Karpas-422 (cell line): ENCODE data around the gene ERC1. TPM values are rescaled to one million over a fixed set of nuclear protein-coding genes. Genes with fewer than 3 reads are reported as not detected.

Source experiments
- DNase-seq: peaks from one replicate; pipeline ENCODE4 v3.0.0-alpha.2; 2015
- H2AFZ ChIP-seq: fragments of 200-600 bp; sonication (generic); 2 replicates; pipeline ENCODE4 v1.6.1; 2014; ENCODE audit warnings: antibody characterized with exemption, low read length, mixed read lengths
- H3K27ac ChIP-seq: fragments of 200-600 bp; sonication (generic); 2 replicates; pipeline ENCODE4 v1.5.1; 2014; ENCODE audit warnings: mild to moderate bottlenecking, low read length, moderate library complexity
- H3K27me3 ChIP-seq: fragments of 200-600 bp; sonication (generic); 2 replicates; pipeline ENCODE4 v1.6.1; 2014; ENCODE audit warnings: low read length, mixed read lengths
- H3K36me3 ChIP-seq: fragments of 200-600 bp; sonication (generic); 2 replicates; pipeline ENCODE4 v1.6.1; 2014; ENCODE audit warnings: low read length, mixed read lengths; ENCODE audit not compliant: insufficient read depth
- H3K4me1 ChIP-seq: fragments of 200-600 bp; sonication (generic); 2 replicates; pipeline ENCODE4 v1.6.1; 2014; ENCODE audit warnings: mild to moderate bottlenecking, low read length, mixed read lengths
- H3K4me2 ChIP-seq: fragments of 200-600 bp; sonication (generic); 2 replicates; pipeline ENCODE4 v1.6.1; 2014; ENCODE audit warnings: low read length, low read depth, mild to moderate bottlenecking; ENCODE audit not compliant: poor library complexity, severe bottlenecking
- H3K4me3 ChIP-seq: fragments of 200-600 bp; sonication (generic); 2 replicates; pipeline ENCODE4 v1.5.1; 2014; ENCODE audit warnings: mild to moderate bottlenecking, antibody characterized with exemption, low read length, mixed read lengths
- H3K79me2 ChIP-seq: fragments of 200-600 bp; sonication (generic); 2 replicates; pipeline ENCODE4 v1.6.1; 2014; ENCODE audit warnings: mild to moderate bottlenecking, low read length, mixed read lengths
- H3K9ac ChIP-seq: fragments of 200-600 bp; sonication (generic); 2 replicates; pipeline ENCODE4 v1.6.0; 2014; ENCODE audit warnings: low read length
- H3K9me2 ChIP-seq: fragments of 200-600 bp; sonication (generic), shearing (Covaris generic); replicated peaks from 2 replicates; pipeline ENCODE4 v1.6.0; 2014; ENCODE audit warnings: mild to moderate bottlenecking, low read length, moderate library complexity; ENCODE audit not compliant: insufficient read depth
- H3K9me3 ChIP-seq: fragments of 300-700, 200-600 bp; sonication (generic); 2 replicates; pipeline ENCODE4 v1.6.1; 2014; ENCODE audit warnings: low read length, mixed read lengths
- H4K20me1 ChIP-seq: fragments of 200-600 bp; sonication (generic); 2 replicates; pipeline ENCODE4 v1.6.1; 2014; ENCODE audit warnings: mild to moderate bottlenecking, antibody characterized with exemption, low read length, low read depth; ENCODE audit not compliant: insufficient read depth
- total RNA-seq: library from RNA; depleted of rRNA; stranded (reverse); fragments of >200 nt; shearing (Covaris generic); gene quantifications from 2 replicates; pipeline ENCODE4 v1.2.3, GENCODE V29; 2014; ENCODE audit warnings: low replicate concordance

Gene ERC1
- total RNA-seq, 1 experiment from 2014 or later: 20.3 TPM

- Histone ChIP-seq H4K20me1 (peaks cover 7% of the 10 kb centered on the region; the same call in 1 of the 2 replicates), H3K36me3 (no peaks in the 10 kb centered on the region), H2AFZ (no peak overlapping the region), H3K9me2 (no peaks in the 10 kb centered on the region), H3K4me1 (peaks cover 25% of the 10 kb centered on the region), H3K9ac (no peak overlapping the region), H3K9me3 (no peaks in the 10 kb centered on the region), H3K27ac (no peak overlapping the region), H3K4me3 (no peak overlapping the region), H3K4me2 (no peak overlapping the region), H3K27me3 (no peaks in the 10 kb centered on the region), H3K79me2 (no peaks in the 10 kb centered on the region)
- DNase-seq: no peak
Measured at GRCh38 chr12:1001507-1001906, 10.5 kb downstream of the ERC1 start.

GRCh38 chr12:1003600-1004271 lies 12.7 kb downstream of the ERC1 start:
- H3K4me2 ChIP-seq: no peak overlapping the region

GRCh38 chr12:1006255-1006654 lies 15.2 kb downstream of the ERC1 start:
- DNase-seq: no peak
- H3K4me2 ChIP-seq: no peak overlapping the region
- H4K20me1 ChIP-seq: 0 out of 2 replicates have a peak, but pooled peaks cover 7% of the 10 kb centered on the region
- H3K4me1 ChIP-seq: peaks cover 4% of the 10 kb centered on the region; the same call in 1 of the 2 replicates
- no peaks in the 10 kb centered on the region for H3K36me3 ChIP-seq
- H3K9me2 ChIP-seq: no peaks in the 10 kb centered on the region
- H3K9me3 ChIP-seq: no peaks in the 10 kb centered on the region
- H3K27ac ChIP-seq: no peak overlapping the region
- no peaks in the 10 kb centered on the region for H3K27me3 ChIP-seq
- H3K9ac ChIP-seq: no peak overlapping the region
- H3K79me2 ChIP-seq: no peaks in the 10 kb centered on the region
- no peak overlapping the region for H3K4me3 ChIP-seq
- H2AFZ ChIP-seq: no peak overlapping the region

More at GRCh38 chr12:1003600-1004271, 12.7 kb downstream of the ERC1 start:
- DNase-seq: no peak
- Histone ChIP-seq H3K4me3 (no peak overlapping the region), H3K79me2 (no peaks in the 10 kb centered on the region), H3K4me1 (peaks cover 9% of the 10 kb centered on the region), H3K27me3 (no peaks in the 10 kb centered on the region), H3K27ac (no peak overlapping the region), H3K36me3 (no peaks in the 10 kb centered on the region), H4K20me1 (peaks cover 10% of the 10 kb centered on the region; the same call in 1 of the 2 replicates), H3K9ac (no peak overlapping the region), H3K9me3 (no peaks in the 10 kb centered on the region), H3K9me2 (no peaks in the 10 kb centered on the region), H2AFZ (no peak overlapping the region)

- Histone ChIP-seq H2AFZ (no peak overlapping the region), H3K27me3 (no peaks in the 10 kb centered on the region), H3K36me3 (no peaks in the 10 kb centered on the region), H3K79me2 (no peaks in the 10 kb centered on the region), H3K4me3 (no peak overlapping the region), H3K9me3 (no peaks in the 10 kb centered on the region), H3K9ac (no peak overlapping the region), H3K4me2 (no peak overlapping the region), H3K9me2 (no peaks in the 10 kb centered on the region), H3K27ac (no peak overlapping the region), H3K4me1 (peaks cover 4% of the 10 kb centered on the region; the same call in 1 of the 2 replicates), H4K20me1 (0 out of 2 replicates have a peak, but pooled peaks cover 7% of the 10 kb centered on the region)
- no peak for DNase-seq
Measured at GRCh38 chr12:1007276-1007675, 16.3 kb downstream of the ERC1 start.

GRCh38 chr12:1007994-1008393 lies 17.0 kb downstream of the ERC1 start:
- no peaks in the 10 kb centered on the region for H3K79me2 ChIP-seq
- no peak for DNase-seq
- H4K20me1 ChIP-seq: 0 out of 2 replicates have a peak, but pooled peaks cover 7% of the 10 kb centered on the region
- no peaks in the 10 kb centered on the region for H3K27me3 ChIP-seq
- H3K9me3 ChIP-seq: no peaks in the 10 kb centered on the region
- no peak overlapping the region for H2AFZ ChIP-seq
- H3K4me3 ChIP-seq: no peak overlapping the region
- peaks cover 4% of the 10 kb centered on the region; the same call in 1 of the 2 replicates for H3K4me1 ChIP-seq
- H3K9me2 ChIP-seq: no peaks in the 10 kb centered on the region
- no peak overlapping the region for H3K4me2 ChIP-seq
- H3K27ac ChIP-seq: no peak overlapping the region
- no peaks in the 10 kb centered on the region for H3K36me3 ChIP-seq
- H3K9ac ChIP-seq: no peak overlapping the region

GRCh38 chr12:1011091-1011490 lies 20.1 kb downstream of the ERC1 start:
- Histone ChIP-seq H4K20me1 (0 out of 2 replicates have a peak, but pooled peaks cover 7% of the 10 kb centered on the region), H3K36me3 (no peaks in the 10 kb centered on the region), H3K4me2 (no peak overlapping the region), H3K9ac (no peak overlapping the region), H3K4me1 (no peaks in the 10 kb centered on the region), H3K9me2 (no peaks in the 10 kb centered on the region), H3K27ac (no peak overlapping the region), H3K79me2 (no peaks in the 10 kb centered on the region), H3K27me3 (no peaks in the 10 kb centered on the region), H3K4me3 (no peak overlapping the region), H3K9me3 (no peaks in the 10 kb centered on the region), H2AFZ (no peak overlapping the region)
- no peak for DNase-seq

GRCh38 chr12:1013618-1014489 lies 22.8 kb downstream of the ERC1 start:
- Histone ChIP-seq H3K9ac (no peak overlapping the region), H3K4me2 (no peak overlapping the region), H3K4me1 (no peaks in the 10 kb centered on the region), H3K4me3 (no peak overlapping the region), H3K79me2 (no peaks in the 10 kb centered on the region), H3K27ac (no peak overlapping the region), H4K20me1 (no peaks in the 10 kb centered on the region), H2AFZ (no peak overlapping the region), H3K36me3 (no peaks in the 10 kb centered on the region), H3K9me2 (no peaks in the 10 kb centered on the region), H3K27me3 (no peaks in the 10 kb centered on the region), H3K9me3 (no peaks in the 10 kb centered on the region)
- DNase-seq: no peak

GRCh38 chr12:1019283-1019682 lies 28.3 kb downstream of the ERC1 start:
- no peaks in the 10 kb centered on the region for H3K9me3 ChIP-seq
- H3K4me3 ChIP-seq: no peak overlapping the region
- no peak for DNase-seq

More at GRCh38 chr12:1019283-1019682, 28.3 kb downstream of the ERC1 start:
- Histone ChIP-seq H2AFZ (no peak overlapping the region), H3K4me2 (no peak overlapping the region), H3K4me1 (no peaks in the 10 kb centered on the region), H3K36me3 (no peaks in the 10 kb centered on the region), H3K9ac (no peak overlapping the region), H3K27me3 (no peaks in the 10 kb centered on the region), H3K79me2 (no peaks in the 10 kb centered on the region), H3K9me2 (no peaks in the 10 kb centered on the region), H4K20me1 (no peaks in the 10 kb centered on the region), H3K27ac (no peak overlapping the region)
